ENCODE measurements around the gene TRPM2. TPM values are rescaled to one million over a fixed set of nuclear protein-coding genes. Genes with fewer than 3 reads are reported as not detected.

TRPM2 gene
- total RNA-seq, 1 donor from 2014 or later, result 0.52 TPM

- no peak for DNase-seq (ENCODE audit: low read depth)
- TF ChIP-seq CTCF (conservative IDR thresholded peaks at IDR 0.05; ENCODE audit: low read depth, low read length), result no peak
- no peak overlapping the region for H3K4me3 ChIP-seq (ENCODE audit: low read depth, low read length)
These were observed 23.9 kb downstream of the TRPM2 start for GRCh38 chr21:44377201-44377921.

- no peak for DNase-seq (ENCODE audit: low read depth)
- no peak for TF ChIP-seq CTCF (conservative IDR thresholded peaks at IDR 0.05; ENCODE audit: low read depth, low read length)
- no peak overlapping the region for H3K4me3 ChIP-seq (ENCODE audit: low read depth, low read length)
These were observed 24.7 kb downstream of the TRPM2 start for GRCh38 chr21:44377922-44378645.

- DNase-seq (ENCODE audit: low read depth), result no peak
- no peak for TF ChIP-seq CTCF (conservative IDR thresholded peaks at IDR 0.05; ENCODE audit: low read depth, low read length)
- no peak overlapping the region for H3K4me3 ChIP-seq (ENCODE audit: low read depth, low read length)
These were observed 25.5 kb downstream of the TRPM2 start for GRCh38 chr21:44378646-44379514.

- DNase-seq (ENCODE audit: low read depth), result no peak
- no peak for TF ChIP-seq CTCF (conservative IDR thresholded peaks at IDR 0.05; ENCODE audit: low read depth, low read length)
- no peak overlapping the region for H3K4me3 ChIP-seq (ENCODE audit: low read depth, low read length)
These were observed 26.1 kb downstream of the TRPM2 start for GRCh38 chr21:44379515-44379848.

- TF ChIP-seq CTCF (conservative IDR thresholded peaks at IDR 0.05; ENCODE audit: low read depth, low read length), result no peak
- no peak overlapping the region for H3K4me3 ChIP-seq (ENCODE audit: low read depth, low read length)
- no peak for DNase-seq (ENCODE audit: low read depth)
These were observed 26.8 kb downstream of the TRPM2 start for GRCh38 chr21:44379991-44380865.

- no peak for TF ChIP-seq CTCF (conservative IDR thresholded peaks at IDR 0.05; ENCODE audit: low read depth, low read length)
- DNase-seq (ENCODE audit: low read depth), result no peak
- no peak overlapping the region for H3K4me3 ChIP-seq (ENCODE audit: low read depth, low read length)
These were observed 27.5 kb downstream of the TRPM2 start for GRCh38 chr21:44380876-44381275.

Measured in epithelial cell of proximal tubule (primary cell).